Psoas muscle (tissue), 8 donors: Measurements from ENCODE around the gene CRTC3. TPM values are rescaled to one million over a fixed set of nuclear protein-coding genes. Genes with fewer than 3 reads are reported as not detected.

ENCODE experiments used
- ATAC-seq, 4 donors: fragments of 200-7000 bp; cut with Tn5 transposase; one replicate each; pipeline ENCODE4 v1.9.1; 2020; ENCODE audit warnings: moderate library complexity in 3 of 4, mild to moderate bottlenecking in 2 of 4
- DNase-seq, 2 donors: peaks; one replicate each; pipeline ENCODE4 v3.0.0-alpha.2; 2020
- H3K27ac ChIP-seq: fragments of 200-600 bp; one replicate; pipeline ENCODE4 v1.8.0; 2022
- H3K27me3 ChIP-seq, 3 donors: fragments of 200-600 bp in 1 of 3; one replicate each; pipeline versions ENCODE4 v1.6.1 to v1.8.0; 2013 to 2022; ENCODE audit warnings: low read length in 2 of 3, mild to moderate bottlenecking in 2 of 3, moderate library complexity in 1 of 3; ENCODE audit not compliant: insufficient read depth in 3 of 3
- H3K36me3 ChIP-seq, 2 donors: fragments of 200-600 bp in 1 of 2; one replicate each; pipeline versions ENCODE4 v1.6.1 to v1.8.0; 2013 to 2022; ENCODE audit warnings: low read depth in 1 of 2, mild to moderate bottlenecking in 1 of 2, moderate library complexity in 1 of 2; ENCODE audit not compliant: insufficient read depth in 1 of 2
- H3K4me1 ChIP-seq: fragments of 200-600 bp; one replicate; pipeline ENCODE4 v1.8.0; 2022
- H3K4me3 ChIP-seq: fragments of 200-600 bp; one replicate; pipeline ENCODE4 v1.8.0; 2022; ENCODE audit warnings: mild to moderate bottlenecking
- H3K9me3 ChIP-seq: fragments of 200-600 bp; one replicate; pipeline ENCODE4 v1.8.0; 2022
- WGBS, 3 donors: extraction: QIAGEN DNeasy Blood & Tissue Kit; methylation state at CpG; one replicate each; pipeline versions ENCODE4 v1.1.6 to v1.1.7; 2013; 5-methylcytosine and 5-hydroxymethylcytosine counted together
- intact Hi-C, 2 donors: fragments of 100-400 bp; cut with DNase I; formaldehyde crosslinking; loops; one replicate each; pipeline versions ENCODE4 v1.11.0 to v1.14.2; 2022
- polyA plus RNA-seq, 3 donors: library from polyadenylated mRNA; stranded (reverse); fragments of 200-250 nt; gene quantifications; one replicate each; pipeline ENCODE4 v1.2.3, GENCODE V29; 2013
- total RNA-seq, 4 donors: library from RNA; stranded (reverse); fragmentation: NEBNext Ultra II Directional in 2 of 4; extraction: Animal tissue kit (Norgen Biotek cat#: 25700) in 2 of 4; gene quantifications; one replicate each; pipeline versions ENCODE4 v1.2.1 to v1.2.4, GENCODE V29; 2021 to 2023
- TF ChIP-seq, protein P1 (sequence below): fragments of 200-600 bp; IDR thresholded peaks from one replicate; pipeline ENCODE4 v1.8.0; 2022; ENCODE audit warnings: antibody characterized with exemption
- donor health status: healthy with polysubstance abuse.
- donor health status: DM: no; HTN: no; CAD: no; lungs with moderate emphysema.
- donor health status: Bipolar disorder and iron deficiency.
- donor health status: healthy.
- donor health status: DM: yes; HTN: yes; CAD: no.
- donor health status: DM: no; HTN: no; CAD: no.
- donor health status: DM: no; HTN: no; CAD: no.
- donor health status: DM: yes; HTN: yes; CAD: no.

CRTC3 gene
- total and polyA plus RNA-seq, 7 donors, result 6.9 to 30.8 (median 15.3) TPM

DNA sequence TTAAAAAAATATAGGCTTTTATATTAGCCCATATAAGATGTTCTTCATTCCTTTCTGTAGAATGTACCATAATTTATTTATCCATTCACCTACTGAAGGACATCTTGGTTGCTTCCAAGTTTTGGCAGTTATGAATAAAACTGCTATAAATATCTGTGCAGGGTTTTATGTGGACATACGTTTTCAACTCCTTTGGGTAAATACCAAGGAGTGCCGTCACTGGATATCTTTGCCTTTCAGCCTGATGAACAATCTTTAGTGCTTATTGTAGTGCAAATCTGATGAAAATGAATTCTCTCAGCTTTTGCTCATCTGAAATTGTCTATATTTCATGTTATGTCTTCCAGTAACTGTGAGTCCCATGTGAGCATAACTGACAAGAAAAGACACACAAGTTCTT is 160.9 kb downstream of the CRTC3 start:
- H3K9me3 ChIP-seq, result peaks cover 4% of the 10 kb centered on the region
- no peak overlapping the region for H3K4me3 ChIP-seq
- ATAC-seq (no peak), DNase-seq (no peak)
- H3K27me3 ChIP-seq, result no peaks in the 10 kb centered on the region
- no peak overlapping the region for H3K27ac ChIP-seq
- H3K4me1 ChIP-seq, result no peaks in the 10 kb centered on the region
- H3K36me3 ChIP-seq, result no peaks in the 10 kb centered on the region
- 23 to 33% (median 25%) methylated on average over 2 of the region's 2 CpGs for WGBS, 3 donors
- TF ChIP-seq, protein P1, sequence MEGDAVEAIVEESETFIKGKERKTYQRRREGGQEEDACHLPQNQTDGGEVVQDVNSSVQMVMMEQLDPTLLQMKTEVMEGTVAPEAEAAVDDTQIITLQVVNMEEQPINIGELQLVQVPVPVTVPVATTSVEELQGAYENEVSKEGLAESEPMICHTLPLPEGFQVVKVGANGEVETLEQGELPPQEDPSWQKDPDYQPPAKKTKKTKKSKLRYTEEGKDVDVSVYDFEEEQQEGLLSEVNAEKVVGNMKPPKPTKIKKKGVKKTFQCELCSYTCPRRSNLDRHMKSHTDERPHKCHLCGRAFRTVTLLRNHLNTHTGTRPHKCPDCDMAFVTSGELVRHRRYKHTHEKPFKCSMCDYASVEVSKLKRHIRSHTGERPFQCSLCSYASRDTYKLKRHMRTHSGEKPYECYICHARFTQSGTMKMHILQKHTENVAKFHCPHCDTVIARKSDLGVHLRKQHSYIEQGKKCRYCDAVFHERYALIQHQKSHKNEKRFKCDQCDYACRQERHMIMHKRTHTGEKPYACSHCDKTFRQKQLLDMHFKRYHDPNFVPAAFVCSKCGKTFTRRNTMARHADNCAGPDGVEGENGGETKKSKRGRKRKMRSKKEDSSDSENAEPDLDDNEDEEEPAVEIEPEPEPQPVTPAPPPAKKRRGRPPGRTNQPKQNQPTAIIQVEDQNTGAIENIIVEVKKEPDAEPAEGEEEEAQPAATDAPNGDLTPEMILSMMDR, result no peak
- intact Hi-C loops, result no loop called here

DNA sequence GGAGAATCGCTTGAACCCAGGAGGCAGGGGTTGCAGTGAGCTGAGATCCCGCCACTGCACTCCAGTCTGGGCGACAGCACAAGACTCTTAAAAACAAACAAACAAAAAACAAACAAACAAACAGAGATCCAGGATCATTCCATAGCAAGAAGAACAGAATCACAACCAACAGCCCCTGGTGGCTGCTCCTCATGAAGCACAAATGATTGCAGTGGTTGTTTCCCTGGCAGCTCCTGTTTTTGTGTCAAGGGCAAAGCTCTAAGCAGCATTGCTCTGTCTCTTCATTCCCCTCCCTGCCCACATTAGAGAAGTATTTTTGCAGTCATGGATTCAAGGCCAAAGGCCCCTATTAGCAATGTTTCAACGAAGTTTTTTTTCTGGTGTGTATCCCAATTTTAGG is 161.6 kb downstream of the CRTC3 start:
- no peak overlapping the region for H3K4me3 ChIP-seq
- no peak for ATAC-seq
- H3K36me3 ChIP-seq, result no peaks in the 10 kb centered on the region
- TF ChIP-seq, protein P1, result no peak
- no peak overlapping the region for H3K27ac ChIP-seq
- intact Hi-C loops, result no loop called here
- H3K9me3 ChIP-seq, result peaks cover 4% of the 10 kb centered on the region
- 87 to 93% (median 90%) methylated on average over 4 of the region's 4 CpGs for WGBS, 3 donors
- H3K4me1 ChIP-seq, result no peaks in the 10 kb centered on the region
- DNase-seq, result no peak
- H3K27me3 ChIP-seq, result no peaks in the 10 kb centered on the region

DNA sequence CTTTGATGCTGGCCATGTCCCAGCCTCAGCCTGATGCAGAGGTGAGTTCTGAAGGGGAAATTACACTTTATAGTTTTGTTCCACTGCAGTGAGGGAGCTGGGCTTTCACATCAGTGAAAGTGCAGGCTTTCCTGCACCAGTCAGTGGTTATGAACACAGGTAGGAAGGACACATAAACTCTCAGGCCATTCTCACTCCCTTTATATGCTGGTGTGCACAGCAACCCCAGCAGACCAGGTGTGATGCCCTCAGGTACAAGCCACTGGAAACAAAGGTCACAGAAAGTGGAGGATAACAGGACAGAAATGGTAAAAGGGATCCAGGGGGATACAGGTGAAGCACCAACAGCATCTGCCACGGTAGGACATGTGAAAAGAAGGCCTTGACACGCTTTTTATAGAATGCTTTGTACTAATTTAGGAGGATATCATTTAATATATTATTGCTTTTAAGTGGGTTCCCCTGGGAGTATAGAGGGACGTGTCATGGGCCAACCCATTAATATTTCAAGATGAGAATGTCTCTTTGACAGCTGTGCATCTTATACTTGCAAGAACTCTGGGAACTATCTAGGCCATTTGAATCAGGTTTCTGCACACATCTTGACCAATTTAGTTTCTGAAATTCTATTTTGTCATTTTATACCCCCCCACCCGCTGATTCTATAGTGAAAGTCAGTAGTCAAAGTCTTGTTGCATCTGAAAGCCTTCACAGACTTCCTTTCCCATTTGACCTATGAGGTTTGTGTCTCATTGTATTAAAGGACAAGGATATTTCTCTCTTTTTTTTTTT is 162.5 kb downstream of the CRTC3 start:
- WGBS, 3 donors, result 77 to 84% (median 79%) methylated on average over 4 of the region's 4 CpGs
- Histone ChIP-seq H3K36me3 (no peaks in the 10 kb centered on the region), H3K4me3 (no peak overlapping the region), H3K27ac (no peak overlapping the region), H3K9me3 (peaks cover 4% of the 10 kb centered on the region), H3K27me3 (no peaks in the 10 kb centered on the region), H3K4me1 (no peaks in the 10 kb centered on the region)
- TF ChIP-seq, protein P1, result no peak
- ATAC-seq, result no peak
- no peak for DNase-seq
- intact Hi-C loops, result loop anchor here in 1 of 2 donors (2.0 kb wide), 1 partner anchor 43 kb away; no protein-coding TSS in a partner anchor

Other genes starting within 250 kb of the CRTC3 start
- gene ZNF774, start 177.6 kb upstream of the CRTC3 start, total RNA-seq, result 10 to 100 TPM in 2 of 4 donors, 1 to 10 TPM in 2; 7.6 to 19.6 (median 11.8) TPM
- gene ZNF774, start 177.6 kb upstream of the CRTC3 start, polyA plus RNA-seq, result 1 to 10 TPM; 2.8 to 7.9 (median 4.3) TPM
- 10 to 100 TPM; 39.7 to 72.2 (median 50.6) TPM for gene IQGAP1, start 141.7 kb upstream of the CRTC3 start, total RNA-seq
- 10 to 100 TPM; 31.1 to 58.7 (median 37.7) TPM for gene IQGAP1, start 141.7 kb upstream of the CRTC3 start, polyA plus RNA-seq
- gene BLM, start 187.4 kb downstream of the CRTC3 start, total RNA-seq, result 1 to 10 TPM in 2 of 4 donors, under 1 TPM in 2; 0.27 to 2.4 (median 1.4) TPM
- gene BLM, start 187.4 kb downstream of the CRTC3 start, polyA plus RNA-seq, result 10 to 100 TPM in 1 of 3 donors, 1 to 10 TPM in 1, under 1 TPM in 1; 0.74 to 15.6 (median 1.7) TPM